ENCODE measurements around the gene PIEZO1.

PIEZO1 gene

DNA sequence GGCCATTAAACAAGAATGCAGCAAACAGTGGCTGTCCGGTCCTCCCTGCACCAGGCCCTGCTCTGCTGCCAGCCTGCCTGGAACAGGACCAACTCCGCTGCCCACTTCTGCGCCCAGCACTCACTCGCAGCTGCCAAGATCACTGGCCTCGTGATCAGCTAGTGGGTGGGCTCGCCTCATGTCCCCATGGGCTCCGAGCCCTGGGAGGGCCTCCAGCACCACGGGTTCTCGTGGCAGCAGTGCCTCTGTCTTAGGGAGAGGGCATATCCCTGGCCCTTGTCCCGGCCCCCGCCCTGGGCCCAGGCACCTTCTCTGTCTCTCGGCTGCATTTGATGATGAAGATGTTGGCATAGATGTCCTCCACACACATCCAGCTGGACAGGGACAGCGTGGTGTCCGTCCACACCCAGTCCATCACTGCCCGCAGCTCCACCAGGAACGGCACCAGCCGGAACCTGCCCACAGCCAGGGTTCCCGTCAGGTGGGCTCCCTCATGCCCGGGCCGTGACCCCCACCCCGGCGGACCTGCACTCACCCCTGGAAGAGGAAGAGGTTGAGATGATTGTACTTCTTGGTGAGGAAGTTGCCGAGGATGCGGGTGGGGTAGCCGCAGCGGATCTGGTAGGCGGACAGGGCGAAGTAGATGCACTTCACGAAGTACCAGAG, 65.6 kb downstream of the PIEZO1 start:
- no peaks in the 10 kb centered on the region for H3K4me1 ChIP-seq (ENCODE audit: control insufficient read depth in 1 of 2, insufficient read depth in 2 of 2, low read length in 2 of 2)
- no peaks in the 10 kb centered on the region for H3K9me3 ChIP-seq (ENCODE audit: control insufficient read depth in 1 of 2, low read length in 2 of 2)
- no peak overlapping the region for H3K4me3 ChIP-seq (ENCODE audit: low read depth in 1 of 2, low read length in 2 of 2)
- peaks cover 54 to 93% of the 10 kb centered on the region in 2 donors for H3K36me3 ChIP-seq (ENCODE audit: control insufficient read depth in 1 of 2, insufficient read depth in 2 of 2, low read length in 2 of 2)
- H3K27ac ChIP-seq (ENCODE audit: low read depth, low read length), result no peak overlapping the region
- H3K27me3 ChIP-seq (ENCODE audit: control insufficient read depth in 1 of 2, insufficient read depth in 2 of 2, low read length in 2 of 2), result no peaks in the 10 kb centered on the region
- H3K9ac ChIP-seq (ENCODE audit: low read depth in 1 of 2, low read length in 2 of 2), result no peak overlapping the region

DNA sequence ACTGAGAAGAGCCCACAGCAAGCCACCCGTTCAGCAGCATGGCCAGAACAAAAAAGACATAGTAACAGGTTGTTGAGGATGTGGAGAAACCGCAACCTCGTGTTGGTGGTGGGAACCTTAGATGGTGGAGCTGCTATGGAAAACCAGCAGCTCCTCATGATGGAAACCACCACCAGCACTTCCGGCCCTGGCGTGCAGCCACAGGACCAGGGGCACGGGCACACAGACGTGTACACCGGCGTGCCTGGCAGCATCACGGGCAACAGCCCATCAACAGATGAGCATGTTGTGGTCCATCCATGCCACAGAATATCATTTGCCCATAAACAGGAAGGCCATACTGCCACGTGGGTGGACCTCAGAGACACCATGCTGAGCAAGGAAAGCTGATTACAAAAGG, 66.8 kb downstream of the PIEZO1 start:
- Histone ChIP-seq H3K27me3 (ENCODE audit: control insufficient read depth in 1 of 2, insufficient read depth in 2 of 2, low read length in 2 of 2) (no peaks in the 10 kb centered on the region), H3K9me3 (ENCODE audit: control insufficient read depth in 1 of 2, low read length in 2 of 2) (no peaks in the 10 kb centered on the region), H3K9ac (ENCODE audit: low read depth in 1 of 2, low read length in 2 of 2) (no peak overlapping the region), H3K36me3 (ENCODE audit: control insufficient read depth in 1 of 2, insufficient read depth in 2 of 2, low read length in 2 of 2) (peaks cover 54 to 96% of the 10 kb centered on the region in 2 donors), H3K4me3 (ENCODE audit: low read depth in 1 of 2, low read length in 2 of 2) (no peak overlapping the region), H3K27ac (ENCODE audit: low read depth, low read length) (no peak overlapping the region), H3K4me1 (ENCODE audit: control insufficient read depth in 1 of 2, insufficient read depth in 2 of 2, low read length in 2 of 2) (no peaks in the 10 kb centered on the region)

DNA sequence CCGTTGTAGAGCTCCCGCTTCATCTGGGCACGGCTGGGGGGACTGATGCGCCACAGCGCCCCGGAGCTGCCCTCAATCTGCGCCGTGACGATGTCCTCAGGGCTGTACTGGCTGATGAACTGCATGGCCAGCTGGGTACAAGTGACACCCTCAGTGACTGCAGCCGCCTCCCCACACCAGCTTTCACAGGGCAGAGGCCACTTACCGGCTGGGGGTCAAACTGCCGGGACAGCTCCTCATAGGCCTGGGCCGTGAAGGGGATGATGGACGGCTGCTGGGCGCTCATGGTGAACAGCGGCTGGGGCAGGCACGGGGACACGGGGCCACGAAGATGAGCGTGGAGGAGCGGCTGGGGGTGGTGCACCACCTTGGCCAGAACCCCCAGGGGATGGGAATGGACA, 68.4 kb downstream of the PIEZO1 start:
- Histone ChIP-seq H3K4me1 (ENCODE audit: control insufficient read depth in 1 of 2, insufficient read depth in 2 of 2, low read length in 2 of 2) (no peaks in the 10 kb centered on the region), H3K27me3 (ENCODE audit: control insufficient read depth in 1 of 2, insufficient read depth in 2 of 2, low read length in 2 of 2) (no peaks in the 10 kb centered on the region), H3K4me3 (ENCODE audit: low read depth in 1 of 2, low read length in 2 of 2) (no peak overlapping the region), H3K9ac (ENCODE audit: low read depth in 1 of 2, low read length in 2 of 2) (no peak overlapping the region), H3K36me3 (ENCODE audit: control insufficient read depth in 1 of 2, insufficient read depth in 2 of 2, low read length in 2 of 2) (peaks cover 49 to 81% of the 10 kb centered on the region in 2 donors), H3K9me3 (ENCODE audit: control insufficient read depth in 1 of 2, low read length in 2 of 2) (no peaks in the 10 kb centered on the region), H3K27ac (ENCODE audit: low read depth, low read length) (no peak overlapping the region)

DNA sequence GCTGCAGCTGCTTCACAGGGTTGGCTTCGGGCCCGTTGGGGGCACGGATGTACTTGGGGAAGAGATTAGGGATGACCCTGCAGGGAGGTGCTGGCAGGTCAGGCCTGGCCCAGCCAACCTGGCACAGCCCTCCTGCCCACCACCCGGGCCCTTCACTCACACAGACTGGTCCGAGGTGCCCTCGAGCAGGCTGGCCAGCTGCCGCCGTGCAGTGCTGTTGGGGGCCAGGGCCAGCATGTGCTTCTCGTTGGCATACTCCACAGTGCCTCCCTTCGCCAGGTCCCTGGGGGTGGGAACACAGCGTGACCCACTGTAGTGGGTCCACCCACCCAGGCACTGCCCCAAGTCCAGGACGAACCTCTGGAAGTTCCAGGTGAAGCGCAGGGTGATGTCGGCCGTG, 68.8 kb downstream of the PIEZO1 start:
- H3K27me3 ChIP-seq (ENCODE audit: control insufficient read depth in 1 of 2, insufficient read depth in 2 of 2, low read length in 2 of 2), result no peaks in the 10 kb centered on the region
- no peaks in the 10 kb centered on the region for H3K9me3 ChIP-seq (ENCODE audit: control insufficient read depth in 1 of 2, low read length in 2 of 2)
- H3K4me3 ChIP-seq (ENCODE audit: low read depth in 1 of 2, low read length in 2 of 2), result no peak overlapping the region
- no peaks in the 10 kb centered on the region for H3K4me1 ChIP-seq (ENCODE audit: control insufficient read depth in 1 of 2, insufficient read depth in 2 of 2, low read length in 2 of 2)
- H3K36me3 ChIP-seq (ENCODE audit: control insufficient read depth in 1 of 2, insufficient read depth in 2 of 2, low read length in 2 of 2), result peaks cover 45 to 77% of the 10 kb centered on the region in 2 donors
- H3K9ac ChIP-seq (ENCODE audit: low read depth in 1 of 2, low read length in 2 of 2), result no peak overlapping the region
- no peak overlapping the region for H3K27ac ChIP-seq (ENCODE audit: low read depth, low read length)

DNA sequence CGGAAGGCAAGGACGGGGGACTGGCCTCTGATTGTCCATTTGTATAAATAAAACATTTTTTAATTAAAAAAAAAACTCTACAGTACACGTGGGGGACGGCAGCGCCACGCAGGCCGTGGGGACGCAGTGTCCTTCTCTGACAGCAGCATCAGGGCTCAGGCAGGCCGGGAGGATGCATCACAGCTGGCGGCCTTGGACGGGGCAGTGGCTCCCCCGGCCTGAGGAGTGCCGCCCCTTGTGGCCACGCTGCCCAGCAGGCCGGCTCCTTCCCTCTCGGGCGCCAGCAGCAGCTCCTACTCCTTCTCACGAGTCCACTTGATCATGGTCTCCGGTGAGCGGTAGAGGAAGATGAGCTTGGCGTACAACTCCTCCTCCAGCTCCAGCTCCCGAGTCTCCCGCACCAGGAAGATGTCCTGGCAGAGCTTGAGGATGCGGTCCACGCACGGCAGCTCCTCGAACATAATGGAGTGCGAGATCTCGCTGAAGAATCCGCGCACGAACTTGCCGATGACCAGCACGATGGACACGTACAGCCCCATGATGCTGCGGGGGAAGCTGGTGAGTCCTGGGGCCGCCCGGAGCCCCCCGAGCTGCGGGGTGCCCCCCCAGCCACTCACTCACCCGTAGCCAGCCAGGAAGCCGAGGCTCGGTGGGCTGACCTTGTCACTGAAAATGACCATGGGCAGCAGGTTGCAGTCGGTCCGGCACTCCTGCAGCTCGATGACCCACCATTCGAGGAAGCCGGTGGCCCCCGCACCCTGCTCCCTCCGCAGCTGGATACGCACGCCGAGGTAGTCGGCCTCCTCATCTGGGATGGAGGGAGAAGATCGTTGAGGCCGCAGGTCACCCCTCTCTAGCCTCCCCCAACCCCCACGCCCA, 69.5 kb downstream of the PIEZO1 start:
- H3K4me1 ChIP-seq (ENCODE audit: control insufficient read depth in 1 of 2, insufficient read depth in 2 of 2, low read length in 2 of 2), result no peaks in the 10 kb centered on the region
- no peaks in the 10 kb centered on the region for H3K9me3 ChIP-seq (ENCODE audit: control insufficient read depth in 1 of 2, low read length in 2 of 2)
- H3K36me3 ChIP-seq (ENCODE audit: control insufficient read depth in 1 of 2, insufficient read depth in 2 of 2, low read length in 2 of 2), result peaks cover 43 to 71% of the 10 kb centered on the region in 2 donors
- no peak overlapping the region for H3K9ac ChIP-seq (ENCODE audit: low read depth in 1 of 2, low read length in 2 of 2)
- H3K27ac ChIP-seq (ENCODE audit: low read depth, low read length), result no peak overlapping the region
- H3K27me3 ChIP-seq (ENCODE audit: control insufficient read depth in 1 of 2, insufficient read depth in 2 of 2, low read length in 2 of 2), result no peaks in the 10 kb centered on the region
- H3K4me3 ChIP-seq (ENCODE audit: low read depth in 1 of 2, low read length in 2 of 2), result no peak overlapping the region

DNA sequence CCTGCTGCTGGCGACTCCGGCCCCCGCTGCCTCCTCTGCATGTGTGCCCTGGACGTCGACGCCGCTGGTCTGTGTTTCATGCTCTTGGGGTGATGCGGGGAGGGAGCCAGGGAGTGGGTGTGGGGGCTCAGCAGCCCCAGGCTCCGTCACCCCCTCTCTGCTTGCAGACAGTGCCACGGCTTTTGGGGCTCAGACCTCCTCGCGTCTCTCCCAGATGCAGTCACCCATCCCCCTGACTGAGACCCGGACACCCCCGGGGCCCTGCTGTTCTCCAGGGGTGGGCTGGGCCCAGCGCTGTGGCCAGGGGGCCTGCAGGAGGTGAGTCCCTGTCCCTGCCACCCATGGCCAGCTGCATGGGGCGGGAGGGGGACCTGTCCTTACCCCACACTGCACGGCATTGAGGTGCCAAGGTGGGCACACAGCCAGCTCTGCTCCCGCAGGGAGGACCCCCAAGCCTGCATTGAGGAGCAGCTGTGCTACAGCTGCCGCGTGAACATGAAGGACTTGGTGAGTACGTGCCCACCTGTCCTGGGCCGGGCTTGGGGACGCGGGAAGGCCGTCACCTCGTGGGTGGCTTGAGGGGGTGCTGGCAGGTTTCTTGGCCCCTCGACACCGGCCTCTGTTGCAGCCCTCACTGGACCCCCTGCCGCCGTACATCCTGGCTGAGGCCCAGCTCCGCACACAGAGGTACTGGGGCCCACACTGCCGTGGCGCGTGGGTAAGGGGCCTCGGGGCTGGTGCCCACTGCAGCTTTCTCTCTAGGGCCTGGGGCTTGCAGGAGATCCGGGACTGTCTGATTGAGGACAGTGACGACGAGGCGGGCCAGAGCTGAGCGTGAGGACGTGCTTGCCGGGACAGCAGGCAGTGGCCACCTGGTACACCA, 70.4 kb downstream of the PIEZO1 start:
- H3K36me3 ChIP-seq (ENCODE audit: control insufficient read depth in 1 of 2, insufficient read depth in 2 of 2, low read length in 2 of 2), result peaks cover 39 to 68% of the 10 kb centered on the region in 2 donors
- no peaks in the 10 kb centered on the region for H3K27me3 ChIP-seq (ENCODE audit: control insufficient read depth in 1 of 2, insufficient read depth in 2 of 2, low read length in 2 of 2)
- no peak overlapping the region for H3K4me3 ChIP-seq (ENCODE audit: low read depth in 1 of 2, low read length in 2 of 2)
- H3K4me1 ChIP-seq (ENCODE audit: control insufficient read depth in 1 of 2, insufficient read depth in 2 of 2, low read length in 2 of 2), result no peaks in the 10 kb centered on the region
- no peak overlapping the region for H3K9ac ChIP-seq (ENCODE audit: low read depth in 1 of 2, low read length in 2 of 2)
- no peaks in the 10 kb centered on the region for H3K9me3 ChIP-seq (ENCODE audit: control insufficient read depth in 1 of 2, low read length in 2 of 2)
- H3K27ac ChIP-seq (ENCODE audit: low read depth, low read length), result no peak overlapping the region

DNA sequence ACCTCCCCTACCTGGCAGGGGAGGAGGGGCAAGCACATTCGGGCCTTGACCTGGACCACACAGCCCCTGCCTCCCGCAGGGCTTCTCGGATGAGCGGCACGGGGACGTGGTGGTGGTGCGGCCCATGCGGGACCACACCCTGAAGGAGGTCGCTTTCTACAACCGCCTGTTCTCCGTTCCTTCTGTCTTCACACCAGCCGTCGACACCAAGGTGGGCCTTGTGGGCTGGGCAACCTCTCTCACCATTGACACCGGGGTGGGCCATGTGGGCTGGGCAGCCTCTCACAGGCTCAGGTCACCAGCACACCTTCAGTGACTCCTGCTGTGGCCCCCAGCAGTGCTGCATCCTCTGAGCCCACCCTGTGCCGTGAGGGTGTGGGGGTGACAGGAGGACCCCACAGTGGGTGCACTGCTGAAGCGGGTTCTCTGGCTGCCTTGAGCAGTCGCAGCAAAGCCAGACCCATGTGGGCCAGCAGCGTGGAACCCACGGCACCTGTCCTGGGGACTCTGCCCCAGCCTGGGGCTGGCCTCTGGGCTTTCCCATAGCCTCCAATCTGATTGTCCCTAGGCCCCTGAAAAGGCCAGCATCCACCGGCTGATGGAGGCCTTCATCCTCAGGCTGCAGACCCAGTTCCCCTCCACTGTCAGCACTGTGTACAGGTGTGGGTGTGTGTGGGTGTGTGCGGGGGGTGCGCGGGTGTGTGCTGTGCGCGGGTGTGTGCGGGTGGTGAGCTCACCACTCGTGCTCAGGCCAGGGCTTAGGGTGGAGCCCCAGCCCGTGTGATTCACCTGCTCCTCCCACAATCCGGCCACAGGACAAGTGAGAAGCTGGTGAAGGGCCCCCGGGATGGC, 71.2 kb downstream of the PIEZO1 start:
- Histone ChIP-seq H3K27ac (ENCODE audit: low read depth, low read length) (no peak overlapping the region), H3K36me3 (ENCODE audit: control insufficient read depth in 1 of 2, insufficient read depth in 2 of 2, low read length in 2 of 2) (peaks cover 31 to 60% of the 10 kb centered on the region in 2 donors), H3K4me1 (ENCODE audit: control insufficient read depth in 1 of 2, insufficient read depth in 2 of 2, low read length in 2 of 2) (no peaks in the 10 kb centered on the region), H3K9me3 (ENCODE audit: control insufficient read depth in 1 of 2, low read length in 2 of 2) (no peaks in the 10 kb centered on the region), H3K27me3 (ENCODE audit: control insufficient read depth in 1 of 2, insufficient read depth in 2 of 2, low read length in 2 of 2) (no peaks in the 10 kb centered on the region), H3K9ac (ENCODE audit: low read depth in 1 of 2, low read length in 2 of 2) (no peak overlapping the region), H3K4me3 (ENCODE audit: low read depth in 1 of 2, low read length in 2 of 2) (no peak overlapping the region)

DNA sequence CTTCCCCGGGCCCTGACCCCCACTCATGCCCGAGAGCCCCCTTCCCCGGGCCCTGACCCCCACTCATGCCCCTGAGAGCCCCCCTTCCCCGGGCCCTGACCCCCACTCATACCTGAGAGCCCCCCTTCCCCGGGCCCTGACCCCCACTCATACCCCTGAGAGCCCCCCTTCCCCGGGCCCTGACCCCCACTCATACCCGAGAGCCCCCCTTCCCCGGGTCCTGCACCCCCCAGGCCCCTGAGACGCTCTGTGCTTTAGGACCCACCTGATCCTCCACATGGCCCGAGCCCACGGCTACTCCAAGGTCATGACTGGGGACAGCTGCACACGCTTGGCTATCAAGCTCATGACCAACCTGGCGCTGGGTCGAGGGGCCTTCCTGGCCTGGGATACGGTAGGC, 72.0 kb downstream of the PIEZO1 start:
- Histone ChIP-seq H3K36me3 (ENCODE audit: control insufficient read depth in 1 of 2, insufficient read depth in 2 of 2, low read length in 2 of 2) (peaks cover 28 to 52% of the 10 kb centered on the region in 2 donors), H3K9ac (ENCODE audit: low read depth in 1 of 2, low read length in 2 of 2) (no peak overlapping the region), H3K4me3 (ENCODE audit: low read depth in 1 of 2, low read length in 2 of 2) (no peak overlapping the region), H3K9me3 (ENCODE audit: control insufficient read depth in 1 of 2, low read length in 2 of 2) (no peaks in the 10 kb centered on the region), H3K4me1 (ENCODE audit: control insufficient read depth in 1 of 2, insufficient read depth in 2 of 2, low read length in 2 of 2) (no peaks in the 10 kb centered on the region), H3K27me3 (ENCODE audit: control insufficient read depth in 1 of 2, insufficient read depth in 2 of 2, low read length in 2 of 2) (no peaks in the 10 kb centered on the region), H3K27ac (ENCODE audit: low read depth, low read length) (no peak overlapping the region)

DNA sequence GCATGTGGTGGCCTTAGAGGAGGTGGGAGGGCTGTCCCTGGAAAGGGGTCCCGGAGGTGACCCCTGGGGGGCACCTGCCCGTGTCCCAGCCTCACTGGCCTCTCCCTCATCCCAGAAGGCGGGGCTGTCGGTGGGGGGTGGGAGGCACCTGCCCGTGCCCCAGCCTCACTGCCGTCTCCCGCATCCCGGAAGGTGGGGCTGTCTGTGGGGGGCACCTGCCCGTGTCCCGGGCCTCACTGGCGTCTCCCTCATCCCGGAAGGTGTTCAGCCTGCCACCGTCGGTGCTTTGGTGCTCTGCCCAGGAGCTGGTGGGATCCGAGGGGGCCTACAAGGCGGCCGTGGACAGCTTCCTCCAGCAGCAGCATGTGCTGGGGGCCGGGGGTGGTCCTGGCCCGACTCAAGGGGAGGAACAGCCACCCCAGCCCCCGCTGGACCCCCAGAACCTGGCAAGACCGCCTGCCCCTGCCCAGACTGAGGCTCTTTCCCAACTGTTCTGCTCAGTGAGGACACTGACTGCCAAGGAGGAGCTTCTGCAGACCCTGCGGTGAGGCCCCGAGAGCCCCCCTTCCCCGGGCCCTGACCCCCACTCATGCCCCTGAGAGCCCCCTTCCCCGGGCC, 72.5 kb downstream of the PIEZO1 start:
- H3K36me3 ChIP-seq (ENCODE audit: control insufficient read depth in 1 of 2, insufficient read depth in 2 of 2, low read length in 2 of 2), result peaks cover 22 to 47% of the 10 kb centered on the region in 2 donors
- H3K9ac ChIP-seq (ENCODE audit: low read depth in 1 of 2, low read length in 2 of 2), result no peak overlapping the region
- peaks cover under 1 to 1% of the 10 kb centered on the region in 2 donors for H3K4me1 ChIP-seq (ENCODE audit: control insufficient read depth in 1 of 2, insufficient read depth in 2 of 2, low read length in 2 of 2)
- H3K27ac ChIP-seq (ENCODE audit: low read depth, low read length), result no peak overlapping the region
- H3K27me3 ChIP-seq (ENCODE audit: control insufficient read depth in 1 of 2, insufficient read depth in 2 of 2, low read length in 2 of 2), result no peaks in the 10 kb centered on the region
- H3K4me3 ChIP-seq (ENCODE audit: low read depth in 1 of 2, low read length in 2 of 2), result no peak overlapping the region
- no peaks in the 10 kb centered on the region for H3K9me3 ChIP-seq (ENCODE audit: control insufficient read depth in 1 of 2, low read length in 2 of 2)
